T-helper 2 cell (primary cell): ENCODE measurements around the gene CPLX4.
A peak's percentile ranks its signal among the peaks of the same experiment; 100 is the strongest.
"Not testable (repeated sequence)": the region's sequence is repeated elsewhere in the genome, so short reads cannot be mapped to it uniquely, and the experiment has no call there.

Source experiments
- DNase-seq, 5 experiments: peaks; one replicate each; pipeline versions ENCODE4 v3.0.0 to v3.0.0-alpha.2; 2012 to 2022

CPLX4 gene

GRCh38 chr18:59269563-59270119 lies 48.8 kb downstream of the CPLX4 start:
- DNase-seq, result no peak

DNA sequence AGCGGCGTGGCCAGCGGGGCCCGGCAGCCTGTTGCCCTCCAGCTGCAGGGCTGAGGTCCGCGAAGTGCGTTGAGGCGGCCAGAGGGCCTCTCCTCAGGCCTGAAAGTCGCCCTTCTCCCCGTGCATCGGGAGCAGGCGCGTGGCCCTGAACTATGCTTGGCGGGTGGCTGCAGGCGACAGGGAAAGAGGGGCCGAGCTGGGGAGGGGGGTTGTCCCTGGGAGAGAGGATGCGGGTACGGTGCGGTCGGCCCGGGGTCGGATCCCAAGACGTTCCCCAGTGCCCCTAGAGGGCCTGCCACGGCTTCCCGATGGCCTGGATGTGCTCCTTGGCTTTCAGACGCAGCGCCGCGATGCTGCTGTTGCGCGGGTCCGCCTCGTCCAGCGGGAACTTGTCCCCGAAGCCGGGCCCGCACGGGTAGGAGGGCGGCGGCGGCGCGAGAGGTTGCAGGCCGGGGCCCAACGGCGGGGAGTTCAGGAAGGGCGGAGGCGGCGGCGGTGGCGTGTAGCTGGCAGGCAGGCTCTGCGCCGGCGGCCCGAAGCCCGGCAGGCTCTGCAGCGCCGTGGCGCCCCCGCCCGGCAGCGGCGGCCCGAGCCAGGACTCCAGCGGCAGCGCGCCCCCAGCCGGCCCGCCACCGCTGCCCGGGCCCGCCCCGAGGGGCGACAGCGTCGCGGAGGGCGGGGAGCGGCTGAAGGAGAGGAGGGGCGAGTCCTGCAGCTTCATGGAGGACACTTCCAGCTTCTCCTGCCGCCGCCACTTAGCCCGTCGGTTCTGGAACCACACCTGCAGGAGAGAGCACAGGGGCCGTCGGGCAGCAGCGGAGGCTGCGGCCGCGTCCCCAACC lies 49.5 kb downstream of the CPLX4 start:
- peak in 1 of 5 experiments; percentile 77 for DNase-seq

DNA sequence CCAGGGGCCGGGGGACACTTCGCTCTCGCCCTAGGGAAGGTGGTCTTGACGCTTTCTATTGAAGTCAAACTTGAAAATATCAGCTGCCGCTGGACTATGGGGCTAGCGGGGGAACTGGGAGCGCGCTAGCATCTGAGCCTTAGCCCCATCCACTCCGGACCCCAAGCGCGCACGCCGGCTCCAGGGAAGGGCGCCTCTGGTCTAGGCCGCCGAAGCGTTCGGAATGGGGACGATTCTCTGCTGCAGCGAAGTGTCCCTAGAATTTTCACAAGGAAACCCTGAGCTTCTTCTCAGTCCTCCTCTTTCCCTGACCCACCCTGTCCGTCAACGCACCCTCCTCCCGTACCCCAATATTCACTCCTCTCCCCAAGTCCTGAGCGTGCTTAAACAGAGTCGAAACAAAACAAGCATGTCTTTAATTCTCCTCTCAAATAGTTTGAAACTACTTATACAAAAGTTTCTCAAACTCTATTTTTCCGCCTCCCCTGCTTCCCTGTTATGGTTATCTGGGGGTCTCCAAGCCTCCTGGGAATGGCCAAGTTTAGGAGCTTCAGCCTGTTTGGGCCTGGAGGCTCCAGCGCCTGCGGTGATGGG lies 50.2 kb downstream of the CPLX4 start:
- DNase-seq, result no peak

DNA sequence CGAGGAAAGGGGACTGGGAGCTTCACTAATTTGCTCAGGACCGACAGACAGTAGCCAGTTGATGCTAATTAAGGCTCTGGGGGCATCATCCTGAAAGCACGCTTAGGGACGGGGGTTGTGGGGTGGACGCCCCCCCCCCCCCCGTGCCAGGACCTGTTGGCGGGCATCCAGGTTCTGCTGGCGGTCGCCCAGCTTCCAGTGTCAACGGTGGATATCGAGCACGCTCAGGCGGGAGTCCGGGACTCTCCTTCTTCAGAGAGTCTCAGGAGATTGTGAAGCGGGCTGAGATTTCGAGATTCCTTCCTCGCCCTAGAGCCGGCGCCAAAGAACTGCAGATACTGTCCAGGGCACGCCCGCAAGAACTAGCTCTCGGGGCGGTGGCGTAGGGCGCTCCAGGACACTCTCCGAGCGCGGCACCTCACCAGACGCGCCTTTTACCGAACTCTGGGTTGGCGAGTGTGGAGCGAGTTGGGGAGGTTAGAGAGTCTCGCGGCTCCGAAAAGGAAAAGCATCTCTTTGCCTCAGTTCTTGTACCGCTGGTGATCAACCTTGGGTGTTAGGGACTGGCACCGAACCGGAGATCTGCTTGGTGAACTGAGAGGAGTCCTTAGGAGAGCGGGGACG lies 50.8 kb downstream of the CPLX4 start:
- peak in 1 of 5 experiments; percentile 26 for DNase-seq

- DNase-seq, result no peak
Measured at GRCh38 chr18:59266886-59267502, 51.5 kb downstream of the CPLX4 start.

DNA sequence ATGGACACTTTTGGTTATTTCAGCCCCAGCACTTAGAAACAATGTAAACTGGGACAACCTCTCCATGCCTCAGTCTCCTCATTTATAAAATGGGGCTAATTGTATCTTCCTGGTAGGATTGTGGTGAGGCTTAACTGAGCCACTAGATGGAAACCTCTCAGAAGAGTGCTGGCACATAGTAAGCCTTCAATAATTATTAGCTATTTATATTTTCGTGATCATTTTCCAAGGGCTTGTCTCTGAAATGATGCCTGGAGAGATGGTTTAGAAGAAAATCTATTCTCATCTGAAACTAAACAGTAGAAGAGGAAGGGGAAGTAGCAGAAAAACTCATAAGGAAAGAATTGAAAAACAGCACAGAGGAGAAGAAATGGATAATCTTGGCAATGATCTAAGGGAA lies 52.0 kb downstream of the CPLX4 start:
- no peak for DNase-seq

DNA sequence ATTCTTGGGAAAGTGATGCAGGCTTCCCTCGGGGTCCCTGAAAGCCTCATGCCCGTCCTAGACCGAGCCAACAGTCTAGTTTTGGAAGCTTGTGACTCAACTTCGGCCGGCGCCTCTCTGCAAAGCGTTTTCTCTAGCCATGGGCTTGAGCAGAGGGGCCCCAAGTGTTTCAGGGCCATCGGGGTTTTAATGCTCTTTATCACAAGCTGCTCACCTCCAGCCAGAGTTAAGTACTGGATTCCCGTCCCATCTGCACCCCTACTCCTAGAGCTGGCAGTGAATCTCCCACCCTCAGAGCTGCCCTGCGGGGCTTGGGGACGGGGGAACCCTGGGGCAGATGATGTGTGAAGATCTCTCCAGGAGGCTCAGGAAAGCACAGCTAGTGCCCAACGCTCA lies 52.5 kb downstream of the CPLX4 start:
- DNase-seq, result no peak

DNA sequence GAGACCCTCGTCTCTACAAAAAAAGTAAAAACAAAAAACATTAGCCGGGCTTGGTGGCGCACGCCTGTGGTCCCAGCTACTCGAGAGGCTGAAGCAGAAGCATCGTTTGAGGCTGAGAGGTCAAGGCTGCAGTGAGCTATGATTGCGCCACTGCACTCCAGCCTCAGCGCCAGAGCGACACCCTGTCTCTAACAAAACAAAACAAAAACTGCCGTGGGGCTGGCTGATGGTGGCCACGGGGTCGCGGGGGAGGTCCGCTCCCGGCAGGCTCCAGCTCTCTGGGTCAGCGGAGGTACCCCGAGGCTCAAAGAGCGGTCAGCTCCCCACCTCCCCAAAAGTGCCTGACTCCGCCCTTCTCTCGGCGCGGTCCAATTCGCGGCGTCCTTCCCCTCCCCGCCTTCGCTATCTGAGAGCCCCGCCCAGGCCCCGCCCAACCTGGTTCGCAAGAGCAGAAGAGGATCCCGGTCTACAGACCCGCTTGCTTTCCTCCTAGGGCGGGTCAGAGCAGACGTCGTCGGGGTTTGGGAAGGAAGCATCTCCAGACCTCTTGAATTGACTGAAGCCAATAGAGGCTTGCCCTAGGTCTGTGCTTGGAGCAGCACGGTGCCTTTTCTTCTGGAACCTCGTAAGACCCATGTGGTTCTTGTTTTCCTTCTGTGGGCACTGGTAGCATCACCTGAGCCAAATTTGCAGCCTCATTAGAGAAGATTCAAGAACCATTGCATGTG lies 53.0 kb downstream of the CPLX4 start:
- DNase-seq, result peak in 1 of 5 experiments; percentile 49

DNA sequence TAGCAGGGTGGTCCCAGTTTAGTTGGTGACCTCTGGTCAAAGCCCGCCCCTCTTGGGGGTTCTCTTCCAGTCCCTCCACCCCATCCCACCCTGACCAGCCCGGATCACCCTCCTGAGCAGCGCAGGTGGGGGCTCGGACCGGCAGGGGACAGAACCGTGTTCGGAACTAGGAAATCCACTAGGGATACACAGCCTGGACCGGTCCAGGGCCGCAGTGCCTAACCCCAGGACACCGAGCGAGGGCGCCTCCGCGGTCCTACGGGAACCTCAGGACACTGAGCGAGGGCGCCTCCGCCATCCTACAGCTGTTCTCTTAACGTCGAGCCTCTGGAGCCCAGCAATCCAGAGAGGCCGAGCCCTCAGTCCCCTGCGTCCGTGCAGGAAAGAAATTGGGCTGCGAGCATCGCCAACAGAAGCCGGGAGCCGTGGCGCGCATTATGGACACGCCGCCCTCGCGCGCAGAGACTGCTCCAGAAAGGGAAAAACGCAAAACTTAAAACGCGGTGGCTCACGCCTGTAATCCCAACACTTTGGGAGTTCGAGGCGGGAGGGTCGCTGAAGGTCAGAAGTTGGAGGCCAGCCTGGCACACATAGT lies 53.7 kb downstream of the CPLX4 start:
- DNase-seq, result no peak

DNA sequence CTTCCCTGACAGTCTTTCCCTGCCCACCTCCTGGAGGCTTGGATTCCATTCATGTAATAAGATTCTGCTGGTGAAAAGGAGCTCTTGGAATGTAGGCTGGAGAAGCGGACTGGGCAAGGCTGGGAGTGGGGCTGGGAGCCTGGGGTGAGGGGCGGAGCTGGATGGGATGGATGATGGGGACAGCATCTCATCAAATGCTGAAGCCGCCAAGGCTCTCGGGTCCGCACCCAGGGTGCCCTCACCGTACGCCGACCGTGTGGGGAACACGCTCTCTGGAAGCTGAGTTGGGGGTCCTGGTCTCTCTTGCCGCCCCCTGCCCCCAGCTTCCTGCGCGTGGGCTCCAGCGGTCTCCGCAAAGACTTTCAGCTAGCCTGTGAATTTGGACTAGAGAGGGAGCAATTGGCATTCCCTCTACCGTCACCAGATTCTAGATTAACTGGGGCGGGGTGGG lies 54.3 kb downstream of the CPLX4 start:
- DNase-seq, result no peak

DNA sequence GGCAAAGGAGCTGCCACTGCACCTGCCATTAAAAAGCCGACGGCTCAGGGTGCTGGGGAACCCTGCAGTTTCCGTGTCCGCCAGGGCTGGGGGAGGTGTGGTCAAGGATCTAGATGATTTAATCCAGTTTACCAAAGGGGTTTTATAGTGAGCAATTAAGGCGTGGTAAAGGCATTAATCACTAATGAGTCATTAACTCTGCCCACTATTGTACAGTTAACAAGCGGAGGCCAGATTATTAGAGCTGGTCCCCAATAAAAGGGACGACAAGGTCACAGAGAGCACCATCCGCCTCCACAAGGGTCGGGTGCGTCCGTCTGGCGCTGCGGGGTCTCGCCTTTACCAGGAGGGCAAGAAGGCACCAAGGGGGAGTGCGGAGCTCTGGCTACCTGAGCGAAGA lies 54.8 kb downstream of the CPLX4 start:
- DNase-seq, result no peak

- DNase-seq, result not testable (repeated sequence)
Measured at GRCh38 chr18:59262243-59262642, 56.2 kb downstream of the CPLX4 start.

- not testable (repeated sequence) for DNase-seq
Measured at GRCh38 chr18:59261842-59262241, 56.6 kb downstream of the CPLX4 start.

GRCh38 chr18:59255491-59255890 lies 63.0 kb downstream of the CPLX4 start:
- DNase-seq, result not testable (repeated sequence)

- peak in 1 of 5 experiments; percentile 42 for DNase-seq
Measured at GRCh38 chr18:59249199-59249774, 69.2 kb downstream of the CPLX4 start.

- DNase-seq, result no peak
Measured at GRCh38 chr18:59246796-59247195, 71.7 kb downstream of the CPLX4 start.
